Measurements from ENCODE around the gene VDAC2. TPM values are rescaled to one million over a fixed set of nuclear protein-coding genes. Genes with fewer than 3 reads are reported as not detected.
"Not testable (repeated sequence)": the region's sequence is repeated elsewhere in the genome, so short reads cannot be mapped to it uniquely, and the experiment has no call there.

The VDAC2 gene
- total RNA-seq, 4 donors from 2014 or later = 52.1 to 234 (median 149) TPM

- WGBS, 2 donors (ENCODE audit: low coverage in 1 of 2) = 82 to 85% methylated on average over 2 to 6 of the region's 6 CpGs
Observed at GRCh38 chr10:75212343-75212742, 1.7 kb downstream of the VDAC2 start.

GRCh38 chr10:75220274-75220673 lies 9.7 kb downstream of the VDAC2 start:
- Histone ChIP-seq H3K27ac (no peak overlapping the region), H3K27me3 (no peaks in the 10 kb centered on the region), H3K4me3 (no peak overlapping the region), H3K36me3 (peaks cover 0 to 93% (median 44%) of the 10 kb centered on the region in 4 donors), H3K4me1 (peaks cover 6 to 45% (median 21%) of the 10 kb centered on the region in 4 donors), H3K9me3 (no peaks in the 10 kb centered on the region)
- in situ Hi-C loops (cut with MboI; ENCODE audit: low pct_ligation_motif_present in 1 of 4, low pct_unique_long_range_greater_than_20kb in 1 of 4, low sequenced_read_pairs in 3 of 4) = no loop called here
- no peak for DNase-seq
- no peak for TF ChIP-seq POLR2A (IDR thresholded peaks at IDR 0.05)
- TF ChIP-seq CTCF (IDR thresholded peaks at IDR 0.05) = no peak
- TF ChIP-seq EP300 (IDR thresholded peaks at IDR 0.05; ENCODE audit: low read depth) = no peak
- no peak for TF ChIP-seq POLR2AphosphoS5 (IDR thresholded peaks at IDR 0.05)
- intact Hi-C loops (cut with DNase I; ENCODE audit: low total_unique reads) = no loop called here
- WGBS, 2 donors (ENCODE audit: low coverage in 1 of 2) = 85 to 94% methylated on average over 4 of the region's 4 CpGs

More at GRCh38 chr10:75212343-75212742, 1.7 kb downstream of the VDAC2 start:
- Histone ChIP-seq H3K9me3 (no peaks in the 10 kb centered on the region), H3K4me1 (peaks cover 16 to 45% (median 27%) of the 10 kb centered on the region in 4 donors), H3K4me3 (peak overlapping the region in 1 of 4 donors; percentile 77), H3K36me3 (peaks cover 0 to 51% (median 24%) of the 10 kb centered on the region in 4 donors), H3K27me3 (no peaks in the 10 kb centered on the region), H3K27ac (peak overlapping the region in 3 of 4 donors; percentile 96 to 98 (median 96))
- TF ChIP-seq POLR2AphosphoS5 (IDR thresholded peaks at IDR 0.05) = no peak
- TF ChIP-seq POLR2A (IDR thresholded peaks at IDR 0.05) = no peak
- TF ChIP-seq EP300 (IDR thresholded peaks at IDR 0.05; ENCODE audit: low read depth) = no peak
- TF ChIP-seq CTCF (IDR thresholded peaks at IDR 0.05) = no peak
- intact Hi-C loops (cut with DNase I; ENCODE audit: low total_unique reads) = no loop called here
- DNase-seq = no peak
- in situ Hi-C loops (cut with MboI; ENCODE audit: low pct_ligation_motif_present in 1 of 4, low pct_unique_long_range_greater_than_20kb in 1 of 4, low sequenced_read_pairs in 3 of 4) = no loop called here

- peaks cover 0 to 89% (median 37%) of the 10 kb centered on the region in 4 donors for H3K36me3 ChIP-seq
- not testable (repeated sequence) for H3K27ac ChIP-seq
Observed at GRCh38 chr10:75221492-75221891, 10.9 kb downstream of the VDAC2 start.

GRCh38 chr10:75223507-75223906 lies 12.9 kb downstream of the VDAC2 start:
- Histone ChIP-seq H3K9me3 (no peaks in the 10 kb centered on the region), H3K4me3 (no peak overlapping the region), H3K4me1 (peaks cover 8 to 64% (median 29%) of the 10 kb centered on the region in 4 donors), H3K36me3 (peaks cover 0 to 69% (median 27%) of the 10 kb centered on the region in 4 donors), H3K27me3 (no peaks in the 10 kb centered on the region), H3K27ac (peak overlapping the region in 3 of 4 donors; percentile 79 to 82 (median 81))
- TF ChIP-seq EP300 (IDR thresholded peaks at IDR 0.05; ENCODE audit: low read depth) (no peak), POLR2AphosphoS5 (IDR thresholded peaks at IDR 0.05) (no peak), POLR2A (IDR thresholded peaks at IDR 0.05) (no peak), CTCF (IDR thresholded peaks at IDR 0.05) (no peak)
- WGBS, 2 donors (ENCODE audit: low coverage in 1 of 2) = 64 to 71% methylated on average over 2 of the region's 2 CpGs
- no peak for DNase-seq
- intact Hi-C loops (cut with DNase I; ENCODE audit: low total_unique reads) (no loop called here), in situ Hi-C loops (cut with MboI; ENCODE audit: low pct_ligation_motif_present in 1 of 4, low pct_unique_long_range_greater_than_20kb in 1 of 4, low sequenced_read_pairs in 3 of 4) (no loop called here)

More at GRCh38 chr10:75221492-75221891, 10.9 kb downstream of the VDAC2 start:
- H3K9me3 ChIP-seq; intact Hi-C loops (cut with DNase I; ENCODE audit: low total_unique reads); H3K4me3 ChIP-seq; DNase-seq; H3K27me3 ChIP-seq; in situ Hi-C loops (cut with MboI; ENCODE audit: low pct_ligation_motif_present in 1 of 4, low pct_unique_long_range_greater_than_20kb in 1 of 4, low sequenced_read_pairs in 3 of 4): not testable (repeated sequence)
- peaks cover 2 to 50% (median 27%) of the 10 kb centered on the region in 4 donors for H3K4me1 ChIP-seq
- 94 to 95% methylated on average over 5 to 8 of the region's 8 CpGs for WGBS, 2 donors (ENCODE audit: low coverage in 1 of 2)

GRCh38 chr10:75226095-75226494 lies 15.5 kb downstream of the VDAC2 start:
- peak overlapping the region; percentile 73 to 82 (median 80) for H3K27ac ChIP-seq
- intact Hi-C loops (cut with DNase I; ENCODE audit: low total_unique reads) = no loop called here
- H3K4me3 ChIP-seq = peak overlapping the region in 1 of 4 donors; percentile 4
- 43 to 45% methylated on average over 2 of the region's 2 CpGs for WGBS, 2 donors (ENCODE audit: low coverage in 1 of 2)
- no peaks in the 10 kb centered on the region for H3K27me3 ChIP-seq
- in situ Hi-C loops (cut with MboI; ENCODE audit: low pct_ligation_motif_present in 1 of 4, low pct_unique_long_range_greater_than_20kb in 1 of 4, low sequenced_read_pairs in 3 of 4) = loop anchor here in 3 of 4 donors (25.0 kb wide), 2 partner anchors 114 to 964 kb away; partner anchors contain the start of gene SAMD8 (in 1 of the 3)
- TF ChIP-seq CTCF (IDR thresholded peaks at IDR 0.05) = no peak
- TF ChIP-seq POLR2AphosphoS5 (IDR thresholded peaks at IDR 0.05) = no peak
- no peak for TF ChIP-seq POLR2A (IDR thresholded peaks at IDR 0.05)
- no peak for TF ChIP-seq EP300 (IDR thresholded peaks at IDR 0.05; ENCODE audit: low read depth)
- no peaks in the 10 kb centered on the region for H3K9me3 ChIP-seq
- no peak for DNase-seq
- peaks cover 0 to 46% (median 18%) of the 10 kb centered on the region in 4 donors for H3K36me3 ChIP-seq
- peaks cover 8 to 79% (median 33%) of the 10 kb centered on the region in 4 donors for H3K4me1 ChIP-seq
